HG03521 (cell line): ENCODE results near the gene HTRA3.
"Not testable (repeated sequence)": the region's sequence is repeated elsewhere in the genome, so short reads cannot be mapped to it uniquely, and the experiment has no call there.

Experiments
- ATAC-seq: cut with Tn5 transposase; IDR thresholded peaks from one replicate; pipeline ENCODE4 v1.9.1; 2021; ENCODE audit warnings: mild to moderate bottlenecking, moderate library complexity; ENCODE audit not compliant: unreplicated experiment

Gene HTRA3

DNA sequence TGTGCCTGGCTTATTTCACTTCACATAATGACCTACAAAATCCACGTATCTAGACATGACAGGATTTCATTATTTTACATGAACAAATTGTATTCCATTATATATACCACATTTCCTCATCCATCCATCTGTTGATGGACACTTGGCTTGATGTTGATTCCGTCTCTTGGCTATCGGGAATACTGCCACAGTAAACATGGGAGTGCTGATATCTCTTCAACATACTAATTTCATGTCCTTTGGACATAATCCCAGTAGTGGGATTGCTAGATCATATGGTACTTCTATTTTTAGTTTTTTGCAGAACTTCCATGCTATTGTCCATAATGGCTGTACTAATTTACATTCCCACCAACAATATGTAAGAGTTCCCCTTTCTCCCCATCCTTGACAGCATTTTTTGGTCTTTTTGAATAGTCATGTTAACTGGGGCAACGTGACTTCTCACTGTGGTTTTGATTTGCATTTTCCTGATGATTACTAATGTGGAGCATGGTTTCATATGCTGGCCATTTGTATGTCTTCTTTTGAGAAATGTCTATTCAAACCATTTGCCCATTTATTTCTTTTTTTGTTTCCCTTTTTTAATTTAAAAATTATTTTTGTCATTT, 68.9 kb downstream of the HTRA3 start:
- no peak for ATAC-seq

- no peak for ATAC-seq
Measured at GRCh38 chr4:8340781-8341241, 71.3 kb downstream of the HTRA3 start.

DNA sequence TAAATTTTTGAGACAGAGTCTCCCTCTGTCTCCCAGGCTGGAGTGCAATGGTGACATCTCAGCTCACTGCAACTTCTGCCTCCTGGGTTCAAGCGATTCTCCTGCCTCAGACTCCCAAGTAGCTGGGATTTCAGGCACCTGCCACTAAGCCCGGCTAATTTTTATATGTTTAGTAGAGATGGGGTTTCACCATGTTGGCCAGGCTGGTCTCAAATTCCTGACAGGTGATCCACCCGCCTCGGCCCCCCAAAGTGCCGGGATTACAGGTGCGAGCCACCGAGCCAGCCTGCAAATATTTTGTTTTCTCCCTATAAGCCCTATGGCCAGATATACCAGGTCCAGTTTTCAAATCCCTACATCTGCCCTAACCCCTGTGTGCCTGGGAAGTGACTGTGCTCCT, 71.7 kb downstream of the HTRA3 start:
- not testable (repeated sequence) for ATAC-seq

DNA sequence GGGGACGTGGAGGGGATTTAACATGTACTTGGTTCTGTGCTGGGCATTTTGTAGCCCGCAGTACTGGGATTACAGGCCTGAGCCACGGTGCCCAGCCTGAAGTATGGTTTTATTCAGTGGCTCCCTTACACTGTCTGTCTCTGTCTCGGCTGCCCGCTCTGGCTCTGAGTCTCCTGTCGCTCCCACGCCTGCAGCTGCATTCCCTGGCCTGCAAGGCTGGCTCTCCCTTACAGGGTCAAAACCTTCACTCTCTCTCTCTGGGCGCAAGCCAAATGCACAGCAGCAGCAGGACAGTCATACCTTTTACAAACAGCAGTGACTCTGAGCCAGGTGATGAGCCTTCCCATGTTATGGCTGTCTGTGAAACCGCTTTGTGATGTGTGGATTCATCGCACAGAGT, 72.1 kb downstream of the HTRA3 start:
- ATAC-seq, result no peak

- no peak for ATAC-seq
Measured at GRCh38 chr4:8342651-8343261, 73.2 kb downstream of the HTRA3 start.

GRCh38 chr4:8343262-8343966, 73.9 kb downstream of the HTRA3 start:
- ATAC-seq, result no peak

GRCh38 chr4:8343967-8344331, 74.4 kb downstream of the HTRA3 start:
- no peak for ATAC-seq

DNA sequence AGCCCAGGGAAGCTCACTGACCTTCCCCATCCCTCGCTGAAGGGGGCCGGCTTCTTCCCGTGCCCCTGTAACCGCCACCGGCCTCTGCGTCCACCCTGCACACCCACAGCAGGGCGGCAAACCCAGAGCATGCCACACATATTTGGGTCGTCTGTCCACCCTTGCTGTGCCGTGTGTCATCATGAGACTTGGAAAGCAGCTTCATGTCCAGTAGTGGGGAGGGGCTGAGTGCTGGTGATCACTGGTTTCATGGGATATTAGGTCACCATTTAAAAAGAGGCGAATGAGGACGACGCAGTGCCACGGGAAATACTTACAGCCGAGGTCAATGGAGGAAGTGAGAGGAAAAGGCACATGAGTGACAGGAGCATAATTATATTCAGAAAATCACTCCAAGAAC, 74.8 kb downstream of the HTRA3 start:
- ATAC-seq, result no peak

DNA sequence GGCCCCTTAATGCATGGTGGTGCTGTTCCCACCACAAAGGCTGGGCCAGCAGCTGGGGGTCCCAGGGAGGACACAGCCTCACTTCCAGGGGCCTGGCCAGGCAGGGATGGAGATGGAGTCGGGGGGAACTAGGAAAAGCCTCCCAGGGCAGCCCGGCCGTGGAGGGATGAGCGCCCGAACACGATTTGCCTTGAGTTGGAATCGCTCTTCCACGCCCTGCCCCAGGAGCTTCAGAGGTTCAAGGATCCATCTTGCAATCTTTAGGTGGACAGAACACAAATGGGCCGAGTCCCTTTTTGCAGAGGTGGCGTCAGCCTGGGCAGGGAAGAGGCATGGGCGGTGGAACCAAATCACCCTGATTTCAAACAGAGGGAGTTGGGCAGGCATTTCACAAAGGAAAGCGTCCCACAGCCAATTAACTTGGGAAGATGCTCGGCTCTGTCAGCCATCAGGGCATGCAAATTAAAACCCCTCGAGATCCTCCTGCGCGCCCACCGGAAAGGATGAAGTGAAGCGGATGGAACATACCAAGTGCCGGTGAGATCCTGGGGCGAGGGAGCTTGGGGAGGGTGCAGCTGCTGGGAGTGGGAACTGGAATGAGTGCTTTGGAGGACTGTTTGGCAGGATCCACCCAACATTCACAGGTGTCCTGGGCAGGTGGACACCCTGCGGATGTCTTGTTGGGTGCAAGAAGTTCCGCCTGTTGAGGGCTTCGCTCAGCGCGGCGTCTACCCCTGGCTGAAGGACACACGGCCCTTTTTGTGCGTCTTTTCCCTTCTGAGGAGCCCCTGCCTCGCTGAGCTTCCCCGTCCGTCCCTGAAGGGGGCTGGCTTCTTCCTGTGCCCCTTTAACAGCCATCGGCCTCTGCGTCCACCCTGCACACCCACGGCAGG, 75.7 kb downstream of the HTRA3 start:
- no peak for ATAC-seq

DNA sequence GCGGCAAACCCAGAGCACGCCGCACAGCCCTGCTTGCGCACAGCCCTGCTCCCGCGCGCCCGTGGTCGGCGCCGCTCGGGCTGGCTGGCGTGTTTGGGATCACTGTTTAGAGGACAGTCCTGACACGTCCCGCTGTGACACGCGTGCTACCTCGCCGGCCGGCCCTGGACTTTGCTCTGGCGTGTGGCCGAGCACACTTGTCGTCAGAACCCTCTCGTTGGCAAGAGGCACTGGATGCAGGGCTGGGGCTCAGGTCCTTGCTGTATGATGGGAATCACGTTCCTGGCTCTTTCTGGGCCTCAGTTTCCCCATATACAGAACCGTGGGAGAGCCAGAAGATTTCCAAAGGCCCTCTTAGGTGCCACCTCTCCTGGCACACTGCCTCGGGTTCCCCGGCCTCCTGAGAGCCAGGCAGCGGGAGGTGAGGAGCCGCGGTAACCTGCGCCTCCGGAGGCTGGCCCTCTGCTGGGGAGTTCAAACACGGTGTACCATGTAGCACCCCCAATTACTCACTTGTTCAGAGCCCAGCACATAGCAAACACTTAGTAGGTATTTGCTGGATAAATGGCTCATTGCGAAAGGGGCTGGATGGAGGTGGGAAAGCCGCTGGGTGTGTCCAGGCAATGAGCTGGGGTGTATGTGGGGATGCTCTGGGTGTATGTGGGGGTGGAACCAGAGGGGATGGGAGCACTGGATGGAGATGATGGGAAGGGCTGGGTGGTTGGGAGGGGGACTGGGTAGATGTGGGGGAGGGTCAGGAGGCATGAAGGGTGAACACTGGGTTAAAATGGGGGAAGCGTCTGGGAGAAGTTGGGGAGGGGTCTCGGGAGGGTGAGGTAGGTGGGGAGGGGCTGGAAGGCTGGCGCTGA, 76.6 kb downstream of the HTRA3 start:
- no peak for ATAC-seq

DNA sequence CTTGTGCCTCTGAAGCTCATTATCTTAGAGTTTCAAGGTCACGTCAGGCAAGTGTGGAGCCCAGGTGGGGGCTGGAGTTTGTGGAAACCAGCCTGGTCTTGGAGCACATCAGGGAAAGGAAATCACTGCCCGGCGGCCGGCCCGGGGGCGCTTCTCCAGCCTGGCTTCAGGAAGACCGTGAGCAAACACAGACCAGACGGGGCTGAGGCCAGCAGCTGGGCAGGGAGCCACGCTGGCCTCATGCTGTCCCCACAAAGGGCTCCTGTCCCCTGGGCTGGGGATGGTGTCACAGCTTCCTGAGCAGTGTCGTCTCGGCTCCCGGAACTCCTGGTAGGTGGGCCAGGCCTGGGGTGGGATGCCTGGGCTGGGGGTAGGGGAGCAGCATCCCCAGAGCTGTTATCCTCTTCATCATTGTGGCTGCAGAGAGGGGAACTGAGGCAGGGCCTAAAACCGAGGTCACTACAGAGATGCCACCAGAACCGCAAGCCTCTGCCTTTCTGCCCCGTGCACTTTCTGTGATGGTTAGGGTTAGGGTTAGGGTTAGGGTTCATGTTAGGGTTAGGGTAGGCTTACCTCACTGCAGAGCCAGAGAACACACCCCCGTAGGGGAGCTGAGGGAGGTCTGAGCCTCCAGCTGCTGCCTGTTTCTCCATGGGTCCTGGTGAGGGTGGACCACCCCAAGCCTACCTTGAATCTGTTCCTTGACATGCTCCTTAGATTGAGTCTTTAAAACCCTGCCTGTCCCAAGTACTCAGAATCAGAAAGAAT, 77.5 kb downstream of the HTRA3 start:
- ATAC-seq, result no peak

DNA sequence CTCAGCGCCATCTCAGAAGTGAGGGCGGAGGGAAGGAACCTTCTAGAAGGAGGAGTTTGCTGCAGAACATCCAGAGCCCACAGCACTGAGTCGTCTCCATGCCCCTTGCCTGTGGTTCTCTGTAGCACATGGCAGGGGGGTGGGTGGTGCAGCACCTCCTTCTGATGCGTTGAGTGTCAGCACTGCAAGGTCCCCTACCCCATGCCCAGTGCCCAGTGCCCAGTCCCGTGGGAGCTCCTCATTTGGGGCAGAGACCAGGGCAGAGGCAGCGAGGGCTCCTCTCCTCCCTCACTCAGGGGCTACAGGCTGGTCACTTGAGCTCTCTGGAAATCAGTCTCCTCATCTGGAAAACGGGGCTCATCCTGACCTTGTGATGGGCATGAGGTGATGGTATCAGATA, 78.1 kb downstream of the HTRA3 start:
- no peak for ATAC-seq

- no peak for ATAC-seq
Measured at GRCh38 chr4:8348071-8348470, 78.5 kb downstream of the HTRA3 start.

DNA sequence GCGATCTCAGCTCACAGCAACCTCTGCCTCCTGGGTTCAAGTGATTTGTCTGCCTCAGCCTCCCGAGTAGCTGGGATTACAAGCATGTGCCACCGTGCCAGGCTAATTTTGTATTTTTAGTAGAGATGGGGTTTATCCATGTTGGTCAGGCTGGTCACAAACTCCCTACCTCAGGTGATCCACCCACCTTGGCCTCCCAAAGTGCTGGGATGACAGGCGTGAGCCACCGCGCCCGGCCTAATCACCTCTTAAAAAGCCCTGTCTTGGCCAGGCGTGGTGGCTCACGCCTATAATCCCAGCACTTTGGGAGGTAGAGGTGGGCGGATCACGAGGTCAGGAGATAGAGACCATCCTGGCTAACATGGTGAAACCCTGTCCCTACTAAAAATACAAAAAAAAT, 79.7 kb downstream of the HTRA3 start:
- ATAC-seq, result not testable (repeated sequence)

DNA sequence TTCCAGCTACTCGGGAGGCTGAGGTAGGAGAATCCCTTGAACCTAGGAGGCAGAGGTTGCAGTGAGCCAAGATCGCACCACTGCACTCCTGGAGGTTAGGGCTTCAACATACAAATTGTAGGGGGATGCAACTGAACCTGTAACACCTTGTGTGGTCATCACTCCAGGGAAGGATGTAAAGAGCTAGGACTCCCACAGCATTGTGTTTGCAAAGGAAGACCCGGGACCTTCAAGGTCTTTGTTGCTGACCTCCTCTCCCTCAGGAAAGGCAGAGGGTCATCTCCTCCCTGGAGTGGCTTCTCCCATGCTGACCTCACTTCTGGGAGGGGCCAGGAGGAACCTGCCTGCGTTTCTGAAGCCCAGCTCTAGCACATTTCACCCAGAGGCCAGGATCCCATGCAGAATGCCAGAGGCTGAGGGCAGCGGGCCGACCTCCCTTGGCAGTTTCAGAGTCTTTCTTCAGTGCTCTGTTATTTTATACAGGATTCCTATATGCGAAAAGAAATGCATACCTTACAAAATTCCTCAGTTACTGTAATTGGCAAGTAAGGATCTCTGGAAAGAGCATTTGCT, 80.2 kb downstream of the HTRA3 start:
- no peak for ATAC-seq

GRCh38 chr4:8350352-8350751, 80.8 kb downstream of the HTRA3 start:
- ATAC-seq, result no peak

- ATAC-seq, result no peak
Measured at GRCh38 chr4:8350841-8351461, 81.4 kb downstream of the HTRA3 start.

- no peak for ATAC-seq
Measured at GRCh38 chr4:8351931-8352367, 82.4 kb downstream of the HTRA3 start.
